Endothelial cell of hepatic sinusoid (primary cell): Measurements from ENCODE around the gene CTAGE1.

Experiments
- in situ Hi-C: cut with HindIII; loops from 2 replicates; pipeline ENCODE4 v1.10.0; 2017; ENCODE audit warnings: low sequenced_read_pairs

The CTAGE1 gene

DNA sequence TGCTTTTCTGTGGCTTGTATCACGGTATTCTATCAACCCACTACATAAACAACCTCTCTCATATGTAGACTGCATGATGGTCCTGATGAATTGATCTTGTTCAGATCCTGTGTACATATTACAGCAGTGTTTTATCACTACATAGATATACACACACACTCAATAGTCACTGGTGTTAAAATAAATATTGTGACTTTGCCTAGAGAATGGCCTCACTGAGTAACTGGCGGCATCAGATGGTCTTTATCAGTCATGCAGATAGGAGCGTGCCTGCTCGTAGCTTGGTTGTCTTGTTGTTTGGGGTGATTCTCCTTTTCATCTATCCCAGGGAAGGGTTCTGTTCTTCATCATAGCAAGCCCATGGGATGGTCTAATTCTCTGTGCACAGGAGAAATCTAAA, 18.4 kb upstream of the CTAGE1 start:
- in situ Hi-C loops, result no loop called here

- in situ Hi-C loops, result no loop called here
Measured at GRCh38 chr18:22434973-22435608, 17.4 kb upstream of the CTAGE1 start.

DNA sequence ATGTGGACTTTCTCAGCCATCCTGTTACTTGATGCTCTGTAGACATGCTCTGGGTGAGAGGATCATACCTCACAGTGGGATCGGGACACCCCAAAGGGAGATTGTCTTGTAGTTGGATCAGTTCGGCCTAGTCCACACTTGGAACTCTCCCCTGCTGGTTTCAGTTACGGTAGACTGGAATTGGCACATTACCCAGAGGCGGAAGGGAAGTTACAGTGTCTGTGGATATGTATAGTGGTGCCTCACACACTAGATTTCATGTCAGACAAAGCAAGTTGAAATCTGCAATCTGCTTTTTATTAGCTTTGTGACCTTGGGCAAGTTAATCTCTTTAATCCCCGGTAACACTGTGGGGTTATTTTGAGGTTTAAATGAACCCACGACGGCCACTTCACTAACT, 16.2 kb upstream of the CTAGE1 start:
- in situ Hi-C loops, result no loop called here

- in situ Hi-C loops, result no loop called here
Measured at GRCh38 chr18:22432657-22433137, 15.0 kb upstream of the CTAGE1 start.

- in situ Hi-C loops, result no loop called here
Measured at GRCh38 chr18:22429564-22429963, 11.8 kb upstream of the CTAGE1 start.

GRCh38 chr18:22428672-22429071, 11.0 kb upstream of the CTAGE1 start:
- in situ Hi-C loops, result no loop called here

- in situ Hi-C loops, result no loop called here
Measured at GRCh38 chr18:22427822-22428549, 10.3 kb upstream of the CTAGE1 start.

DNA sequence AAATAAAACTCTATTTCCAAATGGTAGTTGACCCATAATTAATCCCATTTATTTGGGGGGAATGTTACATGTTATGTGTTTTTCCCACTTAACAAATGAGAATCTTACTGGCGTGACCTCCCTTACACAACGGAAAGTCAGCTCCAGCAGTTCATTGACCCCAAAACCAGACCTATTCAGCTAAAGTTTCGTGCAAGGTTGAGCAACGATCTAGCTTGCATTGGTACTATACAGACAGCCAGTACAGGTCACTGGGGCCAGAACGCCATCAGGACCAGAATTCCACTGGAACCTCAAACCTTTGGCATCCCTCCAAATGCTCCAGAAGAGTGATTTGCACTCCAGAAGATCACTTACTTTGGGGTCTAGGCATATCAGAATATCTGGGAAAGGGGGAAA, 6.8 kb upstream of the CTAGE1 start:
- in situ Hi-C loops, result no loop called here

DNA sequence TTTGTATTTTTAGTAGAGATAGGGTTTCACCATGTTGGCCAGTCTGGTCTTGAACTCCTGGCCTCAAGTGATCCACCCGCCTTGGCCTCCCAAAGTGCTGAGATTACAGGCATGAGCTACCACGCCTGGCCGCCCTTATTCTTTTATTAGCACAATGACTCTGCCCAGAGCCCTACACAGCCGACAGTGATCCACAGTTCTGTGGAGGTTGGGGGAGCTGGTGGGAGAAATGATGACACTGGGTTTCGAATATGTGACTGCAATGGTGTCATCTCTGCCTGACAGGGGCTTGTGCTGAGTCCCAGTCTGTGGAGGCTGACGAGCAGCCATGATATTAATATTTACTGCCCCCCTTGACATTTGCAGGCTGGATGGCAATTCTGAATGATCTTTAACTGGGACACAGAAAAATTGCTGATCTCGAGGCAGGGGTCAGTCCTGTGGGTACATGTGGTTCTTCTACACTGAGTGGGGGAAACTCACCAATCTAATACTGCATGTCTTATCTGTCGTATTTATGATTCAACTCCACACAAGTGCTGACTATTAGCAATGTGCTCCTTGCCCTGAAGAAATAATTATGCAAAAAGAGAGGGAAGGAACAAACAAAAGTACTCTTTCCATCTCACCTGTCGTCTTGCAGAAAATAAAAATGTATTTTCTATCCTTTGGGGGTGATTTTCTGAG, 6.3 kb upstream of the CTAGE1 start:
- in situ Hi-C loops, result no loop called here

DNA sequence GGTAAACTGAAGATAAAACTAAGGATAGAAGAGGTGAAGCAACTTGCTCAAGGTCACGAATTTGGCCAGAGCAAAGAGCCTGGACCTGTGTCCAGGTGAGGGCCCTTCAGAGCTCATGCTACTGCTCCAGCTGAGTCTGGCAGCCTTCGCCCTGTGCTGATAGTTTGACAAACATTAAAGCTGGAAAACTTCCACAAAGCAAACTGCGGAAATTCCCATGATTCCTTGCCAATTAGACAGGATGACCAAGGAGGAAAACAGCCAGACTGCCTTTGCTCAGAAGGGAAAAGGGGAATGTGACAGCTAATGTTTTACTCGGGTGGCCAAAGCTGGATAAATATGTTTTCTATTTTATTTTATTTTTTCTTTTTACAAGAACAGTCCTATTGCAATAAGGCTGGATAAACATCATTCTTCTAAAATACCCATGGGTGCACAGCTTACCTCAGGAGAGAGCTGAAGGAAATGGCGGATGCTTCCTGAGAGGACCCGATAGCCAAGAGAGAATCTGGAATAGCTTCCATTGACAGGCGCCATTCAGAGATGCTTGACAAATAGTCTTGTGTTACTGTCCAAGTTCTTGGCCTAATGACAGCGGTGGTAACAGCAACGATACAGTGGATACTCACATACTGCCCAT, 5.3 kb upstream of the CTAGE1 start:
- in situ Hi-C loops, result no loop called here

- in situ Hi-C loops, result no loop called here
Measured at GRCh38 chr18:22420652-22421051, 2.9 kb upstream of the CTAGE1 start.

DNA sequence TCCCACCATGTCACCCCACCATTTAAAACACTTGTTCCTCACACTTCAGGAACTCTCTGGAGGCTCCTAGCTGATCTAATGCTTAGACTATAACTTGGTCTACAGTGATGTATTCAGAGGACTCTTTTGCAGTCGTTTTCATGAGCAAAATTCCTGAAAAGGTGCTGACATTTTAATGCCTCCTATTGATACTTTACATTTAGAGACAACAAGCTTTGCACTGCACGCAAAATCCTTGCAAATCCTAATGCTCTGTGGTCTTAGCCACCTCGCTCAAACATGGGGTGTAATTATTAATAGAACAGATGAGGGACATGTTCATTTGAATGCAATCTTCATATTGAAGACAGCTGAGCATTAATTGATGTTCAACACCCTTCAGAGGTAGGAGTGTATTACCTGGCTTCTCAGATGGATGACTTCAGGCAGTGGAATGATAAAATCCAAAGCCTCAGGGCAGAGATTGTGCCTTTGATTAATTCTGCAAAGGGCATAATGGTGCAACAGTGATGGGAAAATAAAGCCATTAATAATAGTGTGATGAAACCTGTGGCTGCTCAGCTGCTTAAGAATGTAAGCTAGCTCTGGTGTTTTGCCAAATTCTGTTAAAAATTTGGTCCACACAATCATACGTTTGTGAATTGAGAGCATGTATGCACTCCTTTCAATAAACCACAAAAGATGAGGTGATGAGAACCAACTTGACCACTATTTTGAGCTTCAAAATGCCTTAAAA, 5.4 kb downstream of the CTAGE1 start:
- in situ Hi-C loops, result no loop called here

GRCh38 chr18:22411446-22411845, 6.3 kb downstream of the CTAGE1 start:
- in situ Hi-C loops, result no loop called here

GRCh38 chr18:22410126-22410525, 7.6 kb downstream of the CTAGE1 start:
- in situ Hi-C loops, result no loop called here

DNA sequence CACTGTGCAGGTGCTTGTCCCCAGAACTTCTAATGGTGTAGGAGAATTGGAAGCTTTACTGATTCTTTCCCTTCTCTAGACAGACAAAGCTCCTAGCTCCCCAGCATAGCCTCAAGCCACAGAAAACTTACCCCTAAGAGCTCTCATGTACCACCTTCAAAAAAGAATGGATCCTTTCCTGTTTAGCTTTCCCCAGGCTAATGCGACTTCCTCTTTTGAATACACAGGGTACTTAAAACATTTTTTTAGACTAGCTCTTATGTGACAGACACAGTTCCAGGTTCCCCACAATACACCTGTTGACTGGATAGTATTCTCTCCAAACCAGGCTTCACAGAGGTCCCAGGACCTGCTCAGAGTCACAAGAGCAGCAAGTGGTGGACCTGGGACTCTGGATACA, 8.3 kb downstream of the CTAGE1 start:
- in situ Hi-C loops, result no loop called here

DNA sequence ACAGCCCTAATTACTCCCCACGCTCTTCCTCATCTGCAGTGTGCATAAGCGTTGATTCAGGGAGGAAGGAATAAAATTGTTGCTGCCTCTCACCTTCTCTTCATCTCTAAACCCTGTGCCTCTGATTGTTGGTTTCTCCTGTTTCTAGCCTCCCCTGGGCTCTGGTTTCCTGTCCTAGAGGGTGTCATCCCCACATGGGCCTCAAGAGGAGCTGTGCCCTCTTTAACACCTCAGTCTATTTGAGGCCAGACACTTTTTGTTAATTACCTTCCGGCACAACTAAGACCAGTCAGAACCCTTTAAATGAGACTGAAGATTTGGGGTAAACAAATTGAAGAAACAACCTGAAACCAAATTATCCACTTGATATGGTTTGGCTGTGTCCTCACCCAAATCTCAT, 9.7 kb downstream of the CTAGE1 start:
- in situ Hi-C loops, result no loop called here

GRCh38 chr18:22405142-22405541, 12.6 kb downstream of the CTAGE1 start:
- in situ Hi-C loops, result no loop called here

- in situ Hi-C loops, result no loop called here
Measured at GRCh38 chr18:22403950-22404349, 13.8 kb downstream of the CTAGE1 start.

- in situ Hi-C loops, result no loop called here
Measured at GRCh38 chr18:22399949-22400348, 17.8 kb downstream of the CTAGE1 start.

- in situ Hi-C loops, result no loop called here
Measured at GRCh38 chr18:22398464-22398863, 19.3 kb downstream of the CTAGE1 start.

DNA sequence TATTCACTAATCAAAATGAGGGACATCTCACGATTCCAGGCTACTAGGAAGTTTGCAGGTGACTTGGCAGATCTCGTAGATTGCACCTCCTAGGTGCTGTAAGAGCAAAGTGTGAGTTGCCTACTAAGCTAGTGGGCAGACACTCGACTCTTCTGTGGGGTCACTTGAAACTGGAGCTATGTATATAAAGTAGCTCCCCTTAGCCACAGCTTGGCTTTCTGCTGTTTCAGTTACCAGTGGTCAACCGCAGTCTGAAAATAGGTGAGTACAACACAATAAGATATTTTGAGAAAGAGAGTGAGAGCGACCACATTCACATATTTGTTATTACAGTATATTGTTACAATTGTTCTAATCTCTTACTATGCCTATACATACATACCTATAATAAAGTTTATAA, 23.3 kb downstream of the CTAGE1 start:
- in situ Hi-C loops, result no loop called here
